ENCODE data around the gene SYT12.
"Not testable (repeated sequence)": the region's sequence is repeated elsewhere in the genome, so short reads cannot be mapped to it uniquely, and the experiment has no call there.

The SYT12 gene

GRCh38 chr11:66992041-66992440 is 30.9 kb upstream of the SYT12 start:
- DNase-seq (ENCODE audit: insufficient read length, low spot score) (no peak), FAIRE-seq (no peak)
- TF ChIP-seq TAF1 (IDR thresholded peaks at IDR 0.05; ENCODE audit: low read depth, low read length) (no peak), POU2F2 (IDR thresholded peaks at IDR 0.05; ENCODE audit: low read depth, low read length) (no peak), PAX5 (IDR thresholded peaks at IDR 0.05; ENCODE audit: insufficient read depth, low read length, severe bottlenecking) (no peak), POLR2A (IDR thresholded peaks at IDR 0.05; ENCODE audit: low read depth, low read length) (no peak), SPI1 (IDR thresholded peaks at IDR 0.05; ENCODE audit: low read depth, low read length) (no peak), POLR2AphosphoS5 (IDR thresholded peaks at IDR 0.05; ENCODE audit: low read depth, low read length) (no peak)

GRCh38 chr11:66996609-66997273 is 26.2 kb upstream of the SYT12 start:
- TF ChIP-seq PAX5 (IDR thresholded peaks at IDR 0.05; ENCODE audit: insufficient read depth, low read length, severe bottlenecking) (no peak), POLR2AphosphoS5 (IDR thresholded peaks at IDR 0.05; ENCODE audit: low read depth, low read length) (no peak), TAF1 (IDR thresholded peaks at IDR 0.05; ENCODE audit: low read depth, low read length) (no peak), POLR2A (IDR thresholded peaks at IDR 0.05; ENCODE audit: low read depth, low read length) (no peak), SPI1 (IDR thresholded peaks at IDR 0.05; ENCODE audit: low read depth, low read length) (no peak)
- FAIRE-seq = no peak
- DNase-seq (ENCODE audit: insufficient read length, low spot score) = no peak

GRCh38 chr11:66999555-66999954 is 23.4 kb upstream of the SYT12 start:
- no peak for TF ChIP-seq PAX5 (IDR thresholded peaks at IDR 0.05; ENCODE audit: insufficient read depth, low read length, severe bottlenecking)
- no peak for TF ChIP-seq POLR2AphosphoS5 (IDR thresholded peaks at IDR 0.05; ENCODE audit: low read depth, low read length)
- no peak for TF ChIP-seq SPI1 (IDR thresholded peaks at IDR 0.05; ENCODE audit: low read depth, low read length)
- TF ChIP-seq POU2F2 (IDR thresholded peaks at IDR 0.05; ENCODE audit: low read depth, low read length) = no peak
- no peak for TF ChIP-seq POLR2A (IDR thresholded peaks at IDR 0.05; ENCODE audit: low read depth, low read length)
- no peak for TF ChIP-seq TAF1 (IDR thresholded peaks at IDR 0.05; ENCODE audit: low read depth, low read length)
- FAIRE-seq (no peak), DNase-seq (ENCODE audit: insufficient read length, low spot score) (no peak)

- no peak for FAIRE-seq
- DNase-seq (ENCODE audit: insufficient read length, low spot score) = no peak
- TF ChIP-seq POU2F2 (IDR thresholded peaks at IDR 0.05; ENCODE audit: low read depth, low read length) (no peak), POLR2A (IDR thresholded peaks at IDR 0.05; ENCODE audit: low read depth, low read length) (no peak), POLR2AphosphoS5 (IDR thresholded peaks at IDR 0.05; ENCODE audit: low read depth, low read length) (no peak), PAX5 (IDR thresholded peaks at IDR 0.05; ENCODE audit: insufficient read depth, low read length, severe bottlenecking) (no peak), SPI1 (IDR thresholded peaks at IDR 0.05; ENCODE audit: low read depth, low read length) (no peak)
Measured at GRCh38 chr11:67001332-67001731, 21.6 kb upstream of the SYT12 start.

- no peak for DNase-seq (ENCODE audit: insufficient read length, low spot score)
Measured at GRCh38 chr11:67002297-67002913, 20.5 kb upstream of the SYT12 start.

GRCh38 chr11:67002921-67003411 is 20.0 kb upstream of the SYT12 start:
- TF ChIP-seq SPI1 (IDR thresholded peaks at IDR 0.05; ENCODE audit: low read depth, low read length) (no peak), TAF1 (IDR thresholded peaks at IDR 0.05; ENCODE audit: low read depth, low read length) (no peak), POLR2A (IDR thresholded peaks at IDR 0.05; ENCODE audit: low read depth, low read length) (no peak), PAX5 (IDR thresholded peaks at IDR 0.05; ENCODE audit: insufficient read depth, low read length, severe bottlenecking) (no peak), POU2F2 (IDR thresholded peaks at IDR 0.05; ENCODE audit: low read depth, low read length) (no peak), POLR2AphosphoS5 (IDR thresholded peaks at IDR 0.05; ENCODE audit: low read depth, low read length) (no peak)
- no peak for DNase-seq (ENCODE audit: insufficient read length, low spot score)

More at GRCh38 chr11:67002297-67002913, 20.5 kb upstream of the SYT12 start:
- FAIRE-seq = no peak
- no peak for TF ChIP-seq POLR2AphosphoS5 (IDR thresholded peaks at IDR 0.05; ENCODE audit: low read depth, low read length)
- TF ChIP-seq POLR2A (IDR thresholded peaks at IDR 0.05; ENCODE audit: low read depth, low read length) = no peak
- no peak for TF ChIP-seq PAX5 (IDR thresholded peaks at IDR 0.05; ENCODE audit: insufficient read depth, low read length, severe bottlenecking)
- no peak for TF ChIP-seq SPI1 (IDR thresholded peaks at IDR 0.05; ENCODE audit: low read depth, low read length)
- TF ChIP-seq POU2F2 (IDR thresholded peaks at IDR 0.05; ENCODE audit: low read depth, low read length) = no peak
- no peak for TF ChIP-seq TAF1 (IDR thresholded peaks at IDR 0.05; ENCODE audit: low read depth, low read length)

GRCh38 chr11:67005200-67005599 is 17.7 kb upstream of the SYT12 start:
- FAIRE-seq = not testable (repeated sequence)

More at GRCh38 chr11:67002921-67003411, 20.0 kb upstream of the SYT12 start:
- FAIRE-seq = no peak

GRCh38 chr11:67006029-67006884 is 16.7 kb upstream of the SYT12 start:
- FAIRE-seq = no peak
- TF ChIP-seq SPI1 (IDR thresholded peaks at IDR 0.05; ENCODE audit: low read depth, low read length) (no peak), POU2F2 (IDR thresholded peaks at IDR 0.05; ENCODE audit: low read depth, low read length) (0 out of 2 replicates have a peak, but pooled peaks have one; percentile 18), POLR2A (IDR thresholded peaks at IDR 0.05; ENCODE audit: low read depth, low read length) (no peak), POLR2AphosphoS5 (IDR thresholded peaks at IDR 0.05; ENCODE audit: low read depth, low read length) (no peak), PAX5 (IDR thresholded peaks at IDR 0.05; ENCODE audit: insufficient read depth, low read length, severe bottlenecking) (no peak), TAF1 (IDR thresholded peaks at IDR 0.05; ENCODE audit: low read depth, low read length) (no peak)
- peak; percentile 54 for DNase-seq (ENCODE audit: insufficient read length, low spot score)

More at GRCh38 chr11:67005200-67005599, 17.7 kb upstream of the SYT12 start:
- not testable (repeated sequence) for DNase-seq (ENCODE audit: insufficient read length, low spot score)

- DNase-seq (ENCODE audit: insufficient read length, low spot score) (no peak), FAIRE-seq (no peak)
- no peak for TF ChIP-seq SPI1 (IDR thresholded peaks at IDR 0.05; ENCODE audit: low read depth, low read length)
- TF ChIP-seq POU2F2 (IDR thresholded peaks at IDR 0.05; ENCODE audit: low read depth, low read length) = no peak
- TF ChIP-seq PAX5 (IDR thresholded peaks at IDR 0.05; ENCODE audit: insufficient read depth, low read length, severe bottlenecking) = no peak
- TF ChIP-seq TAF1 (IDR thresholded peaks at IDR 0.05; ENCODE audit: low read depth, low read length) = no peak
- TF ChIP-seq POLR2AphosphoS5 (IDR thresholded peaks at IDR 0.05; ENCODE audit: low read depth, low read length) = no peak
- TF ChIP-seq POLR2A (IDR thresholded peaks at IDR 0.05; ENCODE audit: low read depth, low read length) = no peak
Measured at GRCh38 chr11:67007126-67007525, 15.8 kb upstream of the SYT12 start.

Data from GM12891 (cell line).